ENCODE measurements around the gene TBX2. TPM values are rescaled to one million over a fixed set of nuclear protein-coding genes. Genes with fewer than 3 reads are reported as not detected.

TBX2 gene
- total and polyA plus RNA-seq, 12 donors: 2.4 to 22.1 (median 7.4) TPM

- intact Hi-C loops (cut with DNase I): no loop called here
- peak overlapping the region in 1 of 5 donors; percentile 20 for H3K27ac ChIP-seq
- H3K9me3 ChIP-seq (replicated peaks in 1 of 3): no peaks in the 10 kb centered on the region
- no peak for DNase-seq
- H3K4me3 ChIP-seq: no peak overlapping the region
- H3K4me1 ChIP-seq (replicated peaks in 1 of 2): no peaks in the 10 kb centered on the region
- no peaks in the 10 kb centered on the region for H3K27me3 ChIP-seq
- TF ChIP-seq, protein P1, sequence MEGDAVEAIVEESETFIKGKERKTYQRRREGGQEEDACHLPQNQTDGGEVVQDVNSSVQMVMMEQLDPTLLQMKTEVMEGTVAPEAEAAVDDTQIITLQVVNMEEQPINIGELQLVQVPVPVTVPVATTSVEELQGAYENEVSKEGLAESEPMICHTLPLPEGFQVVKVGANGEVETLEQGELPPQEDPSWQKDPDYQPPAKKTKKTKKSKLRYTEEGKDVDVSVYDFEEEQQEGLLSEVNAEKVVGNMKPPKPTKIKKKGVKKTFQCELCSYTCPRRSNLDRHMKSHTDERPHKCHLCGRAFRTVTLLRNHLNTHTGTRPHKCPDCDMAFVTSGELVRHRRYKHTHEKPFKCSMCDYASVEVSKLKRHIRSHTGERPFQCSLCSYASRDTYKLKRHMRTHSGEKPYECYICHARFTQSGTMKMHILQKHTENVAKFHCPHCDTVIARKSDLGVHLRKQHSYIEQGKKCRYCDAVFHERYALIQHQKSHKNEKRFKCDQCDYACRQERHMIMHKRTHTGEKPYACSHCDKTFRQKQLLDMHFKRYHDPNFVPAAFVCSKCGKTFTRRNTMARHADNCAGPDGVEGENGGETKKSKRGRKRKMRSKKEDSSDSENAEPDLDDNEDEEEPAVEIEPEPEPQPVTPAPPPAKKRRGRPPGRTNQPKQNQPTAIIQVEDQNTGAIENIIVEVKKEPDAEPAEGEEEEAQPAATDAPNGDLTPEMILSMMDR (IDR thresholded peaks at IDR 0.05): no peak
- TF ChIP-seq POLR2A (IDR thresholded peaks at IDR 0.05): no peak
- H3K36me3 ChIP-seq (replicated peaks in 1 of 2): no peaks in the 10 kb centered on the region
- WGBS, 4 donors: 82 to 87% (median 85%) methylated on average over 18 to 21 of the region's 21 CpGs
Observed at GRCh38 chr17:61379457-61380216, 20.0 kb upstream of the TBX2 start.

- Histone ChIP-seq H3K36me3 (replicated peaks in 1 of 2) (no peaks in the 10 kb centered on the region), H3K4me1 (replicated peaks in 1 of 2) (no peaks in the 10 kb centered on the region), H3K9me3 (replicated peaks in 1 of 3) (no peaks in the 10 kb centered on the region), H3K27me3 (no peaks in the 10 kb centered on the region), H3K4me3 (no peak overlapping the region), H3K27ac (peak overlapping the region in 1 of 5 donors; percentile 20)
- TF ChIP-seq POLR2A (IDR thresholded peaks at IDR 0.05): no peak
- TF ChIP-seq, protein P1 (IDR thresholded peaks at IDR 0.05): no peak
- intact Hi-C loops (cut with DNase I): no loop called here
- WGBS, 4 donors: 84 to 88% (median 86%) methylated on average over 10 of the region's 10 CpGs
- DNase-seq: no peak
Observed at GRCh38 chr17:61380217-61380835, 19.3 kb upstream of the TBX2 start.

DNA sequence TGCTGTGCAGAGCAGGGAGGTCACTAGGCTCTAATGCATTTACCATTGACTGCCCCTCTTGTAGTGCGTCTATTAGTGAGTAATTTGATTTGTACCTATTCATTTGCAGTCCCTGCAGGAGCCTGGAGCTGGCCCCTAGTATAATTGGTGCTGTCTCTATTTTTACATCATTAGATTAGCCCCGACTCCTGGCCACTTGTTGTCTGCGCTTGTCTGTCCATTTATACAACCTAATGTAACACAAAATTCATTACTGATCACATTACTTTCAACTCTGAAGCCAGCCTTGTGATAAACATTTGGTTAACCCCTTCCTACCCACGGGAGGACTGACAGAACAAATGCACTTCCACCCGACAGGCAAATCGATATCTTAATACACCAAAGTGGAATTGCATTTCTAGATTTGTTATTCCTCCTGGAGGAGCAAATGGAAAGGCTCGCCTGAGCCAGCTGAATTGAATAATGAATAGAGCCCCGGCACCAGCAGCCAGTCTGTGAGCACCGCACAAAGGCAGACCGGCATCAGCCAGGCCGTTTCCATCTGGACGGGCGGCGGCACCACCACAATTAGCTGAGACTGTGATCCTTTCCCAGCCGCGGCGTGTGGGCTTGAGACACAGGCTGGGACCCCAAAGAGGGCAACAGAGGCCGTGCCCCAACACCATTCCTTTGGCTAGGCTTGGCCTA is 18.7 kb upstream of the TBX2 start:
- Histone ChIP-seq H3K27me3 (no peaks in the 10 kb centered on the region), H3K9me3 (replicated peaks in 1 of 3) (no peaks in the 10 kb centered on the region), H3K36me3 (replicated peaks in 1 of 2) (no peaks in the 10 kb centered on the region), H3K27ac (no peak overlapping the region), H3K4me1 (replicated peaks in 1 of 2) (no peaks in the 10 kb centered on the region), H3K4me3 (no peak overlapping the region)
- intact Hi-C loops (cut with DNase I): no loop called here
- DNase-seq: no peak
- WGBS, 4 donors: 85 to 90% (median 88%) methylated on average over 8 to 18 of the region's 18 CpGs
- TF ChIP-seq POLR2A (IDR thresholded peaks at IDR 0.05): no peak
- TF ChIP-seq, protein P1 (IDR thresholded peaks at IDR 0.05): no peak

GRCh38 chr17:61381537-61381936 is 18.1 kb upstream of the TBX2 start:
- no peak for DNase-seq
- no peak overlapping the region for H3K27ac ChIP-seq
- H3K27me3 ChIP-seq: no peaks in the 10 kb centered on the region
- intact Hi-C loops (cut with DNase I): no loop called here
- no peaks in the 10 kb centered on the region for H3K4me1 ChIP-seq (replicated peaks in 1 of 2)
- H3K9me3 ChIP-seq (replicated peaks in 1 of 3): no peaks in the 10 kb centered on the region
- H3K4me3 ChIP-seq: no peak overlapping the region
- WGBS, 4 donors: 81 to 89% (median 84%) methylated on average over 5 of the region's 5 CpGs
- H3K36me3 ChIP-seq (replicated peaks in 1 of 2): no peaks in the 10 kb centered on the region
- TF ChIP-seq, protein P1 (IDR thresholded peaks at IDR 0.05): no peak
- no peak for TF ChIP-seq POLR2A (IDR thresholded peaks at IDR 0.05)

All from adrenal gland (tissue), 12 donors.